ENCODE results near the gene P2RX4.
"Not testable (repeated sequence)": the region's sequence is repeated elsewhere in the genome, so short reads cannot be mapped to it uniquely, and the experiment has no call there.

Gene P2RX4

DNA sequence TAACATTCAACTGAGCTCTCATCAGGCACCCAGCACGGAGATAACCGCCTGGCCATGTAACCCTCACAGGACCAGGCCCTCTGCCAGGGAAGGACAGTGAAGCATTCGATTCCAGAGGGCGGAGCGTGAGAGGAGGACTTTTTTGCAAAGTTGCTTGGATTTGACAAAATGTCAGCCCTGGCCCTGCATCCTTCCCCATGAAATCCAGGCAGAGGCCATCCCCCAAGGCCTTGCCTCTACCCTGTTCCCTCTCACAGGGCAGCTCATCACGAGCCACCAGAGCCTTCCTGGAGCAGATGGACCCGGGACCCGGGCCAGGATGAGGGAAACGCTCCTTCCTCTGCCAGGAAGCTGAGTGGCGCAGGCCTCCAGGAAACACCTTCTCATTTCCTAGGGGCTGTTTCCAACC lies 69.6 kb downstream of the P2RX4 start:
- no peak for DNase-seq

DNA sequence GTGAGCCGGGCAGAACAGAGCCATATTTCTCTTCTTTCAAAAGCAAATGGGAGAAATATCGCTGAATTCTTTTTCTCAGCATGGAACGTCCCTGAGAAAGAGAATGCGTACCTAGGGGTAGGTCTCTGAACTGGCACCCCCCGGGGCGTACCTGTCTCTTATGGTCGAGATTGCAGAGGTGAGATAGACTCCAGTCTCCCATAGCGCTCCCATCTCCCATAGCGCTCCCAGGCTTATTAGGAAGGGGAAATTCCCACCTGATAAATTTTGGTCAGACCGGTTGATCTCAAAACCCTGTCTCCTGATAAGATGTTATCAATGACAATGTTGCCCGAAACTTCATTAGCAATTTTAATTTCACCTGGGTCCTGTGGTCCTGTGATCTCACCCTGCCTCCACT lies 70.6 kb downstream of the P2RX4 start:
- not testable (repeated sequence) for DNase-seq

DNA sequence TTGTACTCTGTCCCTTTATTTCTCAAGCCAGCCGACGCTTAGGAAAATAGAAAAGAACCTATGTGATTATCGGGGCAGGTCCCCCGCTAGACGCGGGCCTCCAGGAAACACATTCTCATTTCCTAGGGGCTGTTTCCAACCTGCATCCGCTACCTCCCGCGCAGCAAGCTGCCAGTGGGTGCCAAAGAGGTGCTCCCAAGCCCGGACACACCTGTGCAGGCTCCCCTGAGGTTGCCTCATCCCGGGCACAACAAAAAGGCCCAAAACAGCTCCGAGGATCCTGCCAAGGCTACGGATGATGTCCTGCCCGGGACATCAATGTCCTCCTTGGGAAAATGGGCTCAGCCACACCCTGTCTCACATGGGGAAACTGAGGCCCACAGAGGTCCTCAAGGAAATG lies 71.2 kb downstream of the P2RX4 start:
- DNase-seq = not testable (repeated sequence)

DNA sequence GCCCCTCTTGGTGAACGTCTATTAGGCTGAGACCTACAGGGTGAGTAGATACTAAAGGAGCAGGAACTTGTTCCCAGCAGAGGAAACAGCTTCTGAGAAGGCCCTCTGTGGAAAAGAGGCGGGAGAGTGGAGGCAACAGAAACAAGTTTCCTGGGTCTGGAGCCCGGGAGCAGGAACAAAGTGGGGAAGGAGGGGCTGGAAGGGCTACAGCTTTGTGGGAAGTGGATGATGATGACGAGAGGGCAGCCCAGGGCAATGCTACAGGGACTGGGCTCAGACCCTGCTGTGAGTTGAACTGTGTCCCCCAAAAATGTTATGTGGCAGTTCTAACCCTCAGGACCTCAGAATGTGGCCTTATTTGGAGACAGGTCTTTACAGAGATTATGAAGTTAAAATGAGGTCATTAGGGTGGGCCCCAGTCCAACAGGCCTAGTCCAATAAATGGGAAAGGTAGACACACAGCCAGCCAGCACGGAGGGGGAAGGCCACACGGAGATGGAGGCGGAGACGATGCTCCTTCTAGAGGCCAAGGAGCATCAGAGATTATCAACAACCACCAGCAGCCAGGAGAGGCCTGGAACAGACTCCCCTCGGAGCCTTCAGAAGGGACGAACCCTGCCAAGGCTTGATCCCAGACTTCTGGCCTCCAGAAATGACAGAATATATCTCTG lies 72.3 kb downstream of the P2RX4 start:
- DNase-seq = no peak

DNA sequence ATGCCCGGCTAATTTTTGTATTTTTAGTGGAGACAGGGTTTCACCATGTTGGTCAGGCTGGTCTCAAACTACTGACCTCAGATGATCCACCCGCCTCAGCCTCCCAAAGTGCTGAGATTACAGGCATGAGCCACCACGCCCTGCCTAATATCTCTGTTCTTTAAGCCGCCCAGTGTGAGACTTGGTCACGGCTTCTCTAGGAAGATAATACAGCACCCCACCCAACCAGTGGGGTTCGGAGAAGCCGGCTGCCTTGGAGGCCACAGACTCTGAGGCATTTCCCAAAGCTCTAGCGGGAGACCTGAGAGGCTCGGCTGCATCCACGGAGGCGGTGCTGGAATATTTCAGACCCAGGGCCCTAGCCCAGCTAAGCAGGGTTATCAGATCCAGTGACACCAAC lies 73.0 kb downstream of the P2RX4 start:
- not testable (repeated sequence) for DNase-seq

DNA sequence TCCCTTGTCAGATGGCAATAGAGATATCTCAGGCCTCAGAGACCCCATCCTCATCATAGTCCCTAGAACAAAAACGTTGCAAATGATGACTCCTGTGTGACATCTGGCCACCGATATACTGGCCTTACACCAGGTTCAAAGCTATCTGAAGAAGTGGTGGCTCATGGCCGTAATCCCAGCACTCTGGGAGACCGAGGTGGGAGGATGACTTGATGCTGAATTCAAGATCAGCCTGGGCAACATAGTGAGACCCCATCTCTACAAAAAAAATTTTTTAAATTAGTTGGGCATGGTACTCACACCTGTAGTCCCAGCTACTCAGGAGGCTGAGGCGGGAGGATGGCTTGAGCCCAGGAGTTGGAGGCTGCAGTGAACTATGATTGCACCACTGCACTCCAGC lies 73.5 kb downstream of the P2RX4 start:
- no peak for DNase-seq
